Fibroblast of villous mesenchyme (primary cell): Measurements from ENCODE around the gene PNPLA7. TPM values are rescaled to one million over a fixed set of nuclear protein-coding genes. Genes with fewer than 3 reads are reported as not detected.
"Not testable (repeated sequence)": the region's sequence is repeated elsewhere in the genome, so short reads cannot be mapped to it uniquely, and the experiment has no call there.

Experiments
- DNase-seq: peaks from one replicate; pipeline ENCODE4 v3.0.0-alpha.2; 2010; ENCODE audit warnings: low read depth
- H3K4me3 ChIP-seq: 2 replicates; pipeline ENCODE4 v1.5.1; 2011; ENCODE audit warnings: low read depth, mild to moderate bottlenecking, low read length
- CTCF ChIP-seq: IDR thresholded peaks from 2 replicates; pipeline ENCODE4 v1.5.1; 2012; ENCODE audit warnings: low read depth, mild to moderate bottlenecking, low read length; ENCODE audit not compliant: insufficient read depth
- total RNA-seq: library from RNA; depleted of rRNA; stranded (reverse); fragments of >200 nt; gene quantifications from 2 replicates; pipeline ENCODE4 v1.2.3, GENCODE V29; 2012

The PNPLA7 gene
- total RNA-seq, 1 donor, result 1.3 TPM

DNA sequence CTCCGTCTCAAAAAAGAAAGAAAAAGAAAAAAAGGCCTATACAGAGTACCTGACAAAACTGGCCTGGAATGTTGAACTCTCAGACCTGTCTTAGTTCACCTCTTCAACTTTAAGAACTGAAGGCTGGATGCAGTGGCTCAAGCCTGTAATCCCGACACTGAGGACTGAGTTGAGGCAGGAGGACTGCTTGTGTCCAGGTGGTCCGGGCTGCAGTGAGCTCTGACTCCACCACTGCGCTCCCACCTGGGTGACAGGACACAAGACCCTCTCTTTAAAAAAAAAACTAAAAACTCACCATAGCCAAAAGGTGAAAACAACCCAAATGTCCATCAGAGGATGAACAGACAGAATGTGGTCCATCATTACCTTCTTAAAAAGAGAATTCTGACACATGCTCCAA is 7.9 kb upstream of the PNPLA7 start:
- TF ChIP-seq CTCF, result no peak
- no peak overlapping the region for H3K4me3 ChIP-seq
- no peak for DNase-seq

DNA sequence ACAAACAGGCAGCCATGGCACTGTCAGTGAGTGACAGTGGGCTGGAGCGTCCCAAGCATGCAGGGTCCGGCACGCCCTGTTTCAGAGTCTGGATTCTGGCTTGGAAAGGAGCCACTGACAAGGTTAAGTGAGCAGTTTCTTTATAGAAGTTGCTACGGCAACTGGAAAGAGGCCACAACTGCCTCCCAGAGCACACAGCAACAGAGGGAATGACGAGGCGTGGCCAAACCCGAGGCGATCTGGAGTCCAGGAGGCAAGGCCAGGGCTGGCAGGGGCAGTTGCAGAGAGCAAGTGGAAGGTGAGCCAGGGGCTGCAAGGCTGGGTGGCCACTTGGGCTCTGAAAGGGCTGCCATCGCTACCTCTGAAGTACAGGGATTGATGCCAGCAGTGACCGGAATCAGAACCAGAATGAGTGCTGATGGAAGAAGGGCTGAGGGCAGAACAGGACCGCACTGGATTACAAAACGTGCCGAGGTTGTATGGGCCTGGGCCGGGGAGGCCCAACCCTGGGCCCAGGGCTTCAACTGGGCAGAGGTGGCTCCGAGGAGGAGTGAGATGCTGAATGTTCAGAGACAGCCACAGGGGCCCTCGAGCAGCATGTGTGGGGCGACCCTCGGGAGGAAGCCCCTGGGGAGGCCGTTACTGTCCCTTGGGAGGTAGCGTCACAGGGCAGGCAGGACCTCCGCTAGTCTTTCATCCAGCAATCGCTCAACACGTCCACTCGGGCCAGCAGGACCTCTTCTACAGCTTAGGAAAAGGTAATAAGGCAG is 6.1 kb upstream of the PNPLA7 start:
- H3K4me3 ChIP-seq, result no peak overlapping the region
- DNase-seq, result peak; percentile 50
- TF ChIP-seq CTCF, result no peak

DNA sequence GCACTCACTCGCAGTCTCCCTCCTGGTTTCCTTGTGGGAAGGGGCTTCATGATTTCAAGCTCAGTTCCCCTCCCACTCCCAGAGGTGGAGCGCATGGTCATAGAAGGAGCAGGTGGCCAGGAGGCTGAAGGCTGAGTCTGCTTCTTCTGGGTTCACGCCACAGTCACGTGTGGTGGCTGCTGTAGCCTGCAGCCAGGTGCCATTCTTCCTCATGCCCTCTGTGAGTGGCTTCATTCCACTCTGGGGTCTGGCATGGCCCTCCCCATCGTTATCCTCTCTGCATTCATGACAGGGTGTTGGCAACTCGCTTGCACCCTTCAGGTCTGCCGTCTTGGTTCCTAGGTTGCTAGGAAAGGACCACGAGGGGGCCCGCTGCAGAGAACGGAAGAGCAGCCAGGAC is 5.0 kb upstream of the PNPLA7 start:
- TF ChIP-seq CTCF, result no peak
- H3K4me3 ChIP-seq, result no peak overlapping the region
- no peak for DNase-seq

- DNase-seq, result no peak
- no peak for TF ChIP-seq CTCF
- no peak overlapping the region for H3K4me3 ChIP-seq
Measured at GRCh38 chr9:137554349-137554748, 4.1 kb upstream of the PNPLA7 start.

- not testable (repeated sequence) for DNase-seq
Measured at GRCh38 chr9:137553654-137554053, 3.5 kb upstream of the PNPLA7 start.

DNA sequence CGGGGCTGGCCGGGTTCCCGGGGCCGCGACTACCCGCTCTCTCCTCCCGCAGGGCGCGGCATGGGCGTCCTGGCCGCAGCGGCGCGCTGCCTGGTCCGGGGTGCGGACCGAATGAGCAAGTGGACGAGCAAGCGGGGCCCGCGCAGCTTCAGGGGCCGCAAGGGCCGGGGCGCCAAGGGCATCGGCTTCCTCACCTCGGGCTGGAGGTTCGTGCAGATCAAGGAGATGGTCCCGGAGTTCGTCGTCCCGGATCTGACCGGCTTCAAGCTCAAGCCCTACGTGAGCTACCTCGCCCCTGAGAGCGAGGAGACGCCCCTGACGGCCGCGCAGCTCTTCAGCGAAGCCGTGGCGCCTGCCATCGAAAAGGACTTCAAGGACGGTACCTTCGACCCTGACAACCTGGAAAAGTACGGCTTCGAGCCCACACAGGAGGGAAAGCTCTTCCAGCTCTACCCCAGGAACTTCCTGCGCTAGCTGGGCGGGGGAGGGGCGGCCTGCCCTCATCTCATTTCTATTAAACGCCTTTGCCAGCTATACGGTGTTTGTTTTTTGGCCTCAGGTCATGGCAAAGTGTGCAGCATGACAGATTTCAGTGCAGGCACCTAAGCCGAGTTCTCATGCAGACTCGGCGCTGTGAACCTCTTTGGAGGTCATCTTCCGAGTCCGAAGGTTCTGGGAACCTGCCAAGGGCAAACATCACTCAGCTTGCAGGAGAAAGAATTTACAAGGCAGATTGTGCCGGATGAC is 2.0 kb upstream of the PNPLA7 start:
- no peak for TF ChIP-seq CTCF

More at GRCh38 chr9:137553654-137554053, 3.5 kb upstream of the PNPLA7 start:
- H3K4me3 ChIP-seq, result not testable (repeated sequence)

DNA sequence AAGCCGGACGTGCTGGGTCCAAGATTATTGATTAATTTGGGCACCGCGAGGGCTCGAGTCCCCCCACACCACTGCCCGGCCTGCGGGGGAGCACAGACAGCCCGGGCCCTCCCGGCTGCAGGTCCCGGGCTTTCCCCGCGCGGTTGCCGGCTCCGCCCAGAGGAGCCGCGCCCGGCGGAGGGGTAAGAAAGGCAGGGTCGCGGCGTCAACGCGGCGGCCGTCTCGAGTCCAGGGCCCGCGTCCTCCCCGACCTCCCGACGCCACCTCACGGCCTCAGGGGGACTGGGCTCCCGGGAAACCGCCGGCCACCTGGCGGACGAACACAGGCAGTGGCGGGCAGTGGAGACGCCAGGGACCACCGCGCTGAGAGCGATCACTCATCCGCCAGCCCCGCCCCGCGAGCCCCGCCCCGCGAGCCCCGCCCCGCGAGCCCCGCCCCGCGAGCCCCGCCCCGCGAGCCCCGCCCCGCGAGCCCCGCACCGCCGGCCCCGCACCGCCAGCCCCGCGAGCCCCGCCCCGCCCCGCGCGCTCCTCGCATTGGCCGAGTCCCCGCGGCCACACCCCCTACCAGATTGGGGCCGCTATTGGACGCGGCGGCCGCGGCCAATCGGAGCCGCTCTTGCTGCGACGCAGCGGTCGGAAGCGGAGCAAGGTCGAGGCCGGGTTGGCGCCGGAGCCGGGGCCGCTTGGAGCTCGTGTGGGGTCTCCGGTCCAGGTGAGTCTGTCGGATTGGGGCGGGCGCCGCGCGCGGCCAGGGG is 1.2 kb upstream of the PNPLA7 start, which contains the start of gene MRPL41:
MRPL41 (plus strand) TSS at position 616 of the 758 bp plus-strand sequence. CDS start 203 bp downstream, outside the sequence.
- DNase-seq, result peak; percentile 85
- TF ChIP-seq CTCF, result peak; percentile 53
- peak within 1 kb of the TSS; percentile 81 for H3K4me3 ChIP-seq

More for the DNA sequence above, 2.0 kb upstream of the PNPLA7 start:
- no peak for DNase-seq
- peak overlapping the region; percentile 81 for H3K4me3 ChIP-seq

DNA sequence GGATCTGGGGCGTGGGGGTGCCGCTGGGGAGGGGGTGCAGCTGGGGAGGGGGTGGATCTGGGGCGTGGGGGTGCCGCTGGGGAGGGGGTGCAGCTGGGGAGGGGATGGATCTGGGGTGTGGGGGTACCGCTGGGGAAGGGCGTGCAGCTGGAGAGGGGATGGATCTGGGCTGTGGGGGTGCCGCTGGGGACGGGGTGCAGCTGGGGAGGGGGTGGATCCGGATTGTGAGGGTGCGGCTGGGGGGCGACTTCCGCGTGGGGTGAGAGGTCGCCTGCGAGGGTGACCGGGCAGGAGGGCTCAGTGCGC is 709 bp upstream of the PNPLA7 start:
- not testable (repeated sequence) for DNase-seq
- peak overlapping the region; percentile 69 for H3K4me3 ChIP-seq
